Activated CD8-positive, alpha-beta memory T cell treated with anti-CD3 and anti-CD28 coated beads for 1 hour (primary cell): Measurements from ENCODE around the gene CAPN2.

Source experiments
- DNase-seq, 2 donors: peaks; one replicate each; pipeline ENCODE4 v3.0.0-alpha.2; 2020; ENCODE audit warnings: low read depth in 1 of 2; ENCODE audit errors: extremely low read depth in 1 of 2

CAPN2 gene

GRCh38 chr1:223824287-223824686 is 111.9 kb downstream of the CAPN2 start:
- DNase-seq: no peak

GRCh38 chr1:223824712-223825111 is 112.4 kb downstream of the CAPN2 start:
- DNase-seq: no peak
